Adrenal gland (tissue), 12 donors: ENCODE measurements around the gene TEDC1. TPM values are rescaled to one million over a fixed set of nuclear protein-coding genes. Genes with fewer than 3 reads are reported as not detected.

Source experiments
- DNase-seq, 7 donors: peaks; one replicate each; pipeline ENCODE4 v3.0.0-alpha.2; 2019 to 2020
- H3K27ac ChIP-seq, 5 donors: fragments of 200-600 bp; sonication (generic) in 4 of 5; 1 replicate in 3 of 5; 2 replicates in 2 of 5; pipeline versions ENCODE4 v1.5.1 to v1.8.0; 2016 to 2020; ENCODE audit warnings: mild to moderate bottlenecking in 1 of 5
- H3K27me3 ChIP-seq: fragments of 200-600 bp; 2 replicates; pipeline ENCODE4 v1.8.0; 2021
- H3K36me3 ChIP-seq, 2 donors: fragments of 200-600 bp; replicated peaks in 1 of 2; 1 replicate in 1 of 2; 2 replicates in 1 of 2; pipeline versions ENCODE4 v1.5.1 to v1.8.0; 2018 to 2022
- H3K4me1 ChIP-seq, 2 donors: fragments of 200-600 bp; replicated peaks in 1 of 2; 1 replicate in 1 of 2; 2 replicates in 1 of 2; pipeline versions ENCODE4 v1.5.1 to v1.8.0; 2018 to 2021
- H3K4me3 ChIP-seq, 4 donors: fragments of 200-600 bp; sonication (generic) in 3 of 4; one replicate each; pipeline ENCODE4 v1.5.1; 2016 to 2018
- H3K9me3 ChIP-seq, 3 donors: fragments of 200-600 bp; sonication (generic) in 1 of 3; replicated peaks in 1 of 3; 1 replicate in 2 of 3; 2 replicates in 1 of 3; pipeline versions ENCODE4 v1.5.1 to v1.8.0; 2016 to 2021
- POLR2A ChIP-seq, 2 donors: fragments of 450-650 bp; IDR thresholded peaks; one replicate each; pipeline ENCODE4 v1.6.1; 2017; ENCODE audit warnings: antibody characterized with exemption in 2 of 2, mild to moderate bottlenecking in 2 of 2, moderate library complexity in 1 of 2
- WGBS, 4 donors: extraction: QIAGEN DNeasy Blood & Tissue Kit in 2 of 4; methylation state at CpG; one replicate each; pipeline versions ENCODE4 v1.1.5 to v1.1.7; 2013 to 2017; 5-methylcytosine and 5-hydroxymethylcytosine counted together
- intact Hi-C, 2 donors: fragments of 100-400 bp; cut with DNase I; formaldehyde crosslinking; loops; one replicate each; pipeline versions ENCODE4 v1.14.1 to v1.15.0; 2022 to 2023
- polyA plus RNA-seq, 3 donors: library from polyadenylated mRNA; stranded (reverse); fragments of 200-250 nt in 2 of 3; fragments of 350-450 nt in 1 of 3; fragmentation: Illumina TruSeq in 1 of 3; extraction: RNeasy Lipid Tissue Mini Kit (QIAGEN cat#74804) in 1 of 3; gene quantifications; one replicate each; pipeline ENCODE4 v1.2.3, GENCODE V29; 2013 to 2014
- total RNA-seq, 9 donors: library from RNA; depleted of rRNA in 4 of 9; stranded (reverse); fragments of >200 nt in 4 of 9; fragments of 120-200 nt in 1 of 9; fragmentation: NEBNext Ultra II Directional in 1 of 9; extraction: Animal tissue kit (Norgen Biotek cat#: 25700) in 1 of 9; gene quantifications; one replicate each; pipeline versions ENCODE4 v1.1.0 to v1.2.4, GENCODE V29; 2013 to 2023
- TF ChIP-seq, protein P1 (sequence below), 6 experiments: fragments of 450-650 bp in 4 of 6; fragments of 200-600 bp in 2 of 6; sonication (generic) in 1 of 6; IDR thresholded peaks; 1 replicate in 5 of 6; 2 replicates in 1 of 6; pipeline versions ENCODE4 v1.5.1 to v1.8.0; 2016 to 2021; ENCODE audit warnings: antibody characterized with exemption in 6 of 6, mild to moderate bottlenecking in 2 of 6, moderate library complexity in 1 of 6
- donor health status: healthy with polysubstance abuse.
- donor health status: Bipolar disorder and iron deficiency.
- donor health status: DM: yes; HTN: yes; CAD: no.
- donor health status: DM: no; HTN: no; CAD: no.
- donor health status: DM: no; HTN: no; CAD: no.
- donor health status: DM: yes; HTN: yes; CAD: no.

The TEDC1 gene
- total and polyA plus RNA-seq, 12 donors = 0.24 to 19.1 (median 3.4) TPM

DNA sequence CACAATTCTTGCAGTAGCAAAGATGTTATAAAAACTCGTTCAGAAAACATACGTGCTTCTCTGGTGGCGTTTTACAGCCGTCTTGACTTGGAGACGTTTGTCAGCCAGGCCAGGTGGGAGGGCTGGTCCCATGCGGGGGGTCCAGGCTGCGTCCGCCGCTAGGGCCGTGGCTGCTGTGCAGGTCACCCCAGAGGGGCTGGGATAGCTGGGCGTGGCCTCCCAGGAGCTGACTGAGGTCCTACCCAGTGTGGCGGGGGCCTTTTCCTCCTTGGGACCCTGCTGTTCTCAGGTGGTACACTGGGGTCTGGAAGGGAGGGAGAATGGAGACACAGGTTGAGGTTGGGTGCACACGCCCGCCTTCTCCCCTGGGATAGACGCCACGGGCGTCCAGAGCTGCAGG is 46.2 kb upstream of the TEDC1 start:
- Histone ChIP-seq H3K4me1 (peaks cover 0 to 7% of the 10 kb centered on the region in 2 donors), H3K4me3 (no peak overlapping the region), H3K27ac (no peak overlapping the region), H3K27me3 (no peaks in the 10 kb centered on the region), H3K9me3 (no peaks in the 10 kb centered on the region), H3K36me3 (peaks cover 0 to 1% of the 10 kb centered on the region in 2 donors)
- no peak for DNase-seq
- 87 to 92% (median 89%) methylated on average over 8 to 17 of the region's 17 CpGs for WGBS, 4 donors
- intact Hi-C loops = loop anchor here in 1 of 2 donors (5.0 kb wide), 1 partner anchor 42 kb away; the partner anchor contains the start of gene CRIP1
- no peak for TF ChIP-seq POLR2A (IDR thresholded peaks at IDR 0.05)
- TF ChIP-seq, protein P1, sequence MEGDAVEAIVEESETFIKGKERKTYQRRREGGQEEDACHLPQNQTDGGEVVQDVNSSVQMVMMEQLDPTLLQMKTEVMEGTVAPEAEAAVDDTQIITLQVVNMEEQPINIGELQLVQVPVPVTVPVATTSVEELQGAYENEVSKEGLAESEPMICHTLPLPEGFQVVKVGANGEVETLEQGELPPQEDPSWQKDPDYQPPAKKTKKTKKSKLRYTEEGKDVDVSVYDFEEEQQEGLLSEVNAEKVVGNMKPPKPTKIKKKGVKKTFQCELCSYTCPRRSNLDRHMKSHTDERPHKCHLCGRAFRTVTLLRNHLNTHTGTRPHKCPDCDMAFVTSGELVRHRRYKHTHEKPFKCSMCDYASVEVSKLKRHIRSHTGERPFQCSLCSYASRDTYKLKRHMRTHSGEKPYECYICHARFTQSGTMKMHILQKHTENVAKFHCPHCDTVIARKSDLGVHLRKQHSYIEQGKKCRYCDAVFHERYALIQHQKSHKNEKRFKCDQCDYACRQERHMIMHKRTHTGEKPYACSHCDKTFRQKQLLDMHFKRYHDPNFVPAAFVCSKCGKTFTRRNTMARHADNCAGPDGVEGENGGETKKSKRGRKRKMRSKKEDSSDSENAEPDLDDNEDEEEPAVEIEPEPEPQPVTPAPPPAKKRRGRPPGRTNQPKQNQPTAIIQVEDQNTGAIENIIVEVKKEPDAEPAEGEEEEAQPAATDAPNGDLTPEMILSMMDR (IDR thresholded peaks at IDR 0.05) = no peak

DNA sequence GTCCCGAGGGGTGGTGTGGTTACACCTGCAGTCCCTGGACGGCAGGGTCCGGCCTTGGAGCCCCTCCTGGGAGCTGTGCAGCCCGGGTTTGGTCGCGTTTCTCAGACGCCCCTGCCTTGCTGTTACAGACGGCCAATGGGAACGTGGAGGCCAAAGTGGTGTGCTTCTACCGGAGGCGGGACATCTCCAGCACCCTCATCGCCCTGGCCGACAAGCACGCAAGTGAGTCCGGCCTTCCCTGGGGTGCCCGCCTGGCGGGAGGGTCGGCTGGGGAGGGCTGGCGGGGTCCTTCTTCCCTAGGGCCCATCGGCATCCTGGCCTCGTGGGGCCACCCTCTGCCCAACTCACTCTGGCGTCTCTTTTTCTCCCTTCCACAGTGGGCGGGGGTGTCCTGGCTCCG is 45.8 kb upstream of the TEDC1 start:
- peaks cover 0 to 6% of the 10 kb centered on the region in 2 donors for H3K36me3 ChIP-seq
- H3K27ac ChIP-seq = no peak overlapping the region
- H3K4me1 ChIP-seq = peaks cover 0 to 7% of the 10 kb centered on the region in 2 donors
- no peaks in the 10 kb centered on the region for H3K9me3 ChIP-seq
- intact Hi-C loops = loop anchor here in 1 of 2 donors (5.0 kb wide), 1 partner anchor 42 kb away; the partner anchor contains the start of gene CRIP1
- 85 to 92% (median 90%) methylated on average over 7 to 24 of the region's 24 CpGs for WGBS, 4 donors
- no peak overlapping the region for H3K4me3 ChIP-seq
- TF ChIP-seq, protein P1 (IDR thresholded peaks at IDR 0.05) = no peak
- no peak for TF ChIP-seq POLR2A (IDR thresholded peaks at IDR 0.05)
- no peak for DNase-seq
- no peaks in the 10 kb centered on the region for H3K27me3 ChIP-seq

DNA sequence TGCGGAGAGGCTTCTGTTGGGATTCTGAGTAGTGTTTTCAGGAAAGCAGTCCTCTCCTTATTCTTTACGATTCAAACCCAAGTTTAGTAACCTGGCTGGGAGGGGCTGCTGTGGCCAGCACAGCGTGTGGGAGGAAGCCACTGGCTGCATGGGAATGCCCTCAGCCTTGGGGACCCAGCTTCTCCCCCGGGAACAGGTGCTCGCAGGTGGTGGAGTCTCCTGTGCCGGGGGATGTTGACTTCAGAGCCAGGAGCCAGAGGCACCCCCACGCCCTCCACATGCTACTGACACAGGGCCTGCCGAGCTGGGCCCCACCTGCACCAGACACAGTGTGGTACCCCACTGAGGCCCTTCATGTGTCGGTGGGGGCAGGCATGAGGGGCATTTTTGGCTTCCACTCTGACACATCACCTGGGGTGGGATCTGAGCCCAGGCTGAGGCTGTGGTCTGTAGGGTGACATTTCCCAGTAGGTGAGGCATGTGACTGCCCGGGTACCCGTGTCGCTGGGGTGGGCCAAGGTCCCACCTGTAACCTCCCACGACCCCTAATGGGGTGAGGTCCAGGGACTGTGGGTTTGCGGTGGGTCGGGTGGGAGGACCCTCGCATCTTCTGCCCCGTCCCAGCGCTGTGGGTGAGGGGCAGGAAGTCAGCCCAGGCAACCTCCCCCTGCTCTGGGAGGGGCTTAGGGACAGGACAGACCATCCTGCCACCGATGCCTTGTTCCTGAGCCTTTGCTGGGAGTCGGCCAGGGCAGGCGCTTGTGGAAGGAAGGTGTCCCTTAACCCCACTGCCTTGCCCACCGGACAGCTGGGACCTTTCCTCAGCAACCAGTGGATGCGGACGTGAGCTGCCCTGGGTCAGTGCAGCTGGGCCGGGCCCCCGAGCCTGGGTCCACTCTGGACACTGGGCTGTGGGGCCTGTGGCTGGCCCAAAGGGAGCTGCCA is 44.9 kb upstream of the TEDC1 start:
- Histone ChIP-seq H3K27me3 (no peaks in the 10 kb centered on the region), H3K9me3 (no peaks in the 10 kb centered on the region), H3K4me3 (no peak overlapping the region), H3K36me3 (peaks cover 0 to 12% of the 10 kb centered on the region in 2 donors), H3K27ac (no peak overlapping the region), H3K4me1 (peaks cover 0 to 7% of the 10 kb centered on the region in 2 donors)
- 70 to 89% (median 86%) methylated on average over 6 to 26 of the region's 26 CpGs for WGBS, 4 donors
- no peak for DNase-seq
- intact Hi-C loops = loop anchor here in 1 of 2 donors (5.0 kb wide), 1 partner anchor 41 kb away; the partner anchor contains the start of gene CRIP1
- no peak for TF ChIP-seq POLR2A (IDR thresholded peaks at IDR 0.05)
- TF ChIP-seq, protein P1 (IDR thresholded peaks at IDR 0.05) = no peak

DNA sequence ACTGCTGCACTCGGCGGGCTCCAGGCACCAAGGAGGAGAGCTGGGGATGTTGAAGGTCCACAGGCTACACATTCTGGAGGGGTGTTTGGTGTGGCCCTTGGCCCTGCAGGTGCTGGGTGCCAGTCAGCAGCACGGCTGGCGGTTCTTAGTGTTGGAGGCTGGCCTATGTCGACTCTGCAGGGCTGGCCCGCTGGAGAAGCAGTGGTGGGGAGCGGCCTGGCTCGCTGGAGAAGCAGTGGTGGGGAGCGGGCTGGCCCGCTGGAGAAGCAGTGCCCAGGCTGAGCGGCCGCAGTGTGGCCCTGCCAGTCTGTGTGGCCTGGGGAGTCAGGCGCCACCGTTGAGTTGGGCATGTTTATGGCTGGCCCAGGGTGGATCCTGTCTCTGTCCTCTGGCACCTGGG is 44.1 kb upstream of the TEDC1 start:
- no peak for TF ChIP-seq POLR2A (IDR thresholded peaks at IDR 0.05)
- TF ChIP-seq, protein P1 (IDR thresholded peaks at IDR 0.05) = no peak
- no peak overlapping the region for H3K27ac ChIP-seq
- 64 to 91% (median 85%) methylated on average over 4 to 14 of the region's 14 CpGs for WGBS, 4 donors
- no peaks in the 10 kb centered on the region for H3K9me3 ChIP-seq
- intact Hi-C loops = loop anchor here in 1 of 2 donors (5.0 kb wide), 1 partner anchor 40 kb away; the partner anchor contains the start of gene CRIP1
- H3K36me3 ChIP-seq = peaks cover 0 to 12% of the 10 kb centered on the region in 2 donors
- no peak overlapping the region for H3K4me3 ChIP-seq
- no peak for DNase-seq
- peaks cover 0 to 7% of the 10 kb centered on the region in 2 donors for H3K4me1 ChIP-seq
- H3K27me3 ChIP-seq = no peaks in the 10 kb centered on the region
